HG03432 (cell line): ENCODE measurements around the gene LIPA.
A peak's percentile ranks its signal among the peaks of the same experiment; 100 is the strongest.
"Not testable (repeated sequence)": the region's sequence is repeated elsewhere in the genome, so short reads cannot be mapped to it uniquely, and the experiment has no call there.

Experiments used
- ATAC-seq: cut with Tn5 transposase; IDR thresholded peaks from one replicate; pipeline ENCODE4 v1.9.1; 2021; ENCODE audit warnings: mild to moderate bottlenecking, moderate library complexity; ENCODE audit not compliant: unreplicated experiment

Gene LIPA

DNA sequence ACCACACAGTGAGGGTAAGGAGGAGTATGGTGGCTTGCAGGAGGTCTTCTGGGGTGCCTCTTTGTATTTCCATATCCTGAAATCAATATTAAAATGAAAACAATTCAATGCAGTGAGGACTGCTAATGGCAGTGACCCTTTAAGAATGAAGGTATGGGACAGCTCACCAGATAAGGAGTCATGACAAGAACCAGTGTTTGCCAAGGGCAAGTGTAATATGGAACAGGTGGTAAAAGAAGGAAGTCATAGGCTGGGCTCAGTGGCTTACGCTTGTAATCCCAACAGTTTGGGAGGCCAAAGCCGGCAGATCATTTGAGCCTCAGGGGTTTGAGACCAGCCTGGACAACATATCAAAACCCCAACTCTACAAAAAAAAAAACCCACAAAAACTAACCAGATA lies 20.0 kb upstream of the LIPA start:
- ATAC-seq: no peak

DNA sequence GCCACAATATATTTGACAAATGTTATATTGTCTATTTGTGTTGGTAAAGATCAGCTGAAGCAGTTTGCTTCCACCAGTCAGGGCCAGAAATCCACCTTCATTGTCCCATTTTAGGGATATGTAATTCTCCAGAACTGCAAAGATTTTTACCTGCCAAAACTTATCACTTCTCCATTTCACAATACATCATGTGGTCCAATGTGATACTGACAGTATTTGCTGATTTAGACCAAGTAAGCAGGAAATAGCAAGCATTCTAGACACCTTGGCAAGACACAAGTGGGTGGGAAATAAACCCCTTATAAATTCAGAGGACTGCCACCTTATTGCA lies 18.5 kb upstream of the LIPA start:
- no peak for ATAC-seq

DNA sequence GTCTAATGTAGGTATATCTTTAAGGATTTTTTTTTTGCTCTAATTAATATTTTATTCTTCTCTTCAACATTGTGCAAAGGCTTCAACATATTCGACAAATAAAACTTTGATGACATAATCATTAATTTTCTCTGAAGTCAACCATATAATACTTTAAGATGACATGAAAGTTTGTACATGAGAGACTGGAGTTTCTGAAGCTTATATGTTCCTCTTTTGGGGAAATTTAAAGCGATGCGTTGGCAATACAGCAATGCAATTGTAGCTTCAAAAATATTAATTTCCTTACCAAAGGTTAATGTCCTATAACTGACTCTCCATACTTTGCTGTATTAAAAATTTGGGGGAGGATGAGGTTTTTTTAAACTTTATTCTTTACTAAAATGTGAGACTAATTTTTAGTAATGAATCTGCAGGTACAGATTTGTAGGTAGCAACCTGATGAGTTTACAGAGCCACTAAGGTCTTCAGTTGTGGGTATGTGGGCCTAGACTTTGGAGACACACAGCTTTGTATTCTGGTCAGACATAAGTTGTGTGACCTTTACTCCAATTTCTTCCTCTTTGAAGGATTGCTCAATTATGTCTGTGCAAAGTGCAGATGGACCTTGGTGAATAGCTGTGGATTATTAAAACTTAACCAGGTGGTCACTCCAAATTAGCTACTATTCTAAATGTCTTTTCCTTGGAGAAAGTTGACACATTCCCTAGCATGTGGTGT lies 18.0 kb upstream of the LIPA start:
- ATAC-seq: no peak

DNA sequence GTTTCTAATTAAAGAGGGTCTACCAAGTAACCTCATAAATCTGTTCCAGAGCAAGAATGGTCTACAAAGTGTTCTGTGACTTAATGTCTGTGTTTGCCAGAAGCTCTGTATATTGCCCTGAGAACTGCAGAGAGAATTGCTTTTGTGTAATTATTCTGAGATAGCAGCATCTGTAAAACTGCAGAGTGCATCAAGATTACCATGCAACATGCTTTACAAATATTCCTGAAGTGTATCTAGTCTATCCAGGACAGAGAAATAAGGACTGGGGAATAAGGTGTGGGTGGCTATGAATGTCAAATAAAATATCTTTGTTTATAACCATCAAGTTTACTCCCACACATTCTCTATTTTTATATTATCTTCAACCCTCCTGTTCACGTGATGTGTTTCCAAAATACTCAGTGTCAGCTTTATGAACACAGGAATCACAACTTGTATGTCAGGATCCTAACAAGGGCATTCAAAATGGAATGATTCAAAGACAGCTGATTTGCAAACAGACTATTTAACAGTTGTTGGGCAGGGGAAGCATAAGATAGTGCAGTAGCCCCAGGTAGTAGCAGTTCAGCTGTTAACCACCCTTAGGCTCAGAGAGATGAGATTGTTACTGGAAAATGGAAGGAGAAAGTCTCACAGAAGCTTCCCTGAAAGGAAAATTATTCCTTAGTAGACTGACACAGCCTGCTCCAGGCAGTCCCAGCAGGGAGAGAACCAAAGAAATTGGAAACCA lies 15.3 kb upstream of the LIPA start:
- ATAC-seq: no peak

DNA sequence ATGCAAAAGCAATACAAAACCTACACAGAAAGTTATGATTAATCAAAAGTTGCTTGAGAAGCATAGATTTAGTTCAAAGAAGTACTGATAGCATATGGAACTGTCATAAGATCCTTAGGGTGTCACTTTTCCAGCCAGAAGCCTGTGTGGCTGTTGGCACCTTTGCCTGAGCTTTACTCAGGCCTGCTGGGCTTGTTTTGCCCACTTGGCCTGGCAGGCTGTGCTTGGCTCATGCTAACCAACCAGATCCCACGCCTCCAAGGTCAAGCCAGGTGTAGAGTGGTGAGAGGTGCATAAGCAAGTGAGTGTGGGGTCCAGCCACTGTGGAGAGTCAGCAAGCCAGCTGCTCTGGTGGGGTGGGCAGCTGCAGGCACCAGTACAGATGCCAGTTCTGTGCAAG lies 12.0 kb upstream of the LIPA start:
- no peak for ATAC-seq

DNA sequence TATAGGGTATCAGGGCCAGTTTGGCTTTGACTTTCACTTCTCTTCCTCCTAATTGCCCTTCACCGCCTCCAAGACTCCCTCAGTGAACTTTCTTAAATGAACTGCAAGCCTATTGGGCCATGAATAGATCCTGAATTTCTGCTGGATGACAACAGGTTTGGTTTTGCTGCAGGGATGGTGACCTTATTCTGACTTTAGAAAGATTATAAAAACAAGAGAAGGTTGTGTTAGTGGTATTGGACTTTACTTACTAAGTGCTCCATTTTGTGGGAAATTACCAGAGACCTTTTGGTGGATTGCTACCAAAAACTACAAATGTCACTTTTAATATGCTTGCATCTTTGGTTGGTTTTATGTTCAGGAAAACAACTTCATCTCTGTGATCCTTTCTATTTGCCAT lies 11.5 kb upstream of the LIPA start:
- no peak for ATAC-seq

DNA sequence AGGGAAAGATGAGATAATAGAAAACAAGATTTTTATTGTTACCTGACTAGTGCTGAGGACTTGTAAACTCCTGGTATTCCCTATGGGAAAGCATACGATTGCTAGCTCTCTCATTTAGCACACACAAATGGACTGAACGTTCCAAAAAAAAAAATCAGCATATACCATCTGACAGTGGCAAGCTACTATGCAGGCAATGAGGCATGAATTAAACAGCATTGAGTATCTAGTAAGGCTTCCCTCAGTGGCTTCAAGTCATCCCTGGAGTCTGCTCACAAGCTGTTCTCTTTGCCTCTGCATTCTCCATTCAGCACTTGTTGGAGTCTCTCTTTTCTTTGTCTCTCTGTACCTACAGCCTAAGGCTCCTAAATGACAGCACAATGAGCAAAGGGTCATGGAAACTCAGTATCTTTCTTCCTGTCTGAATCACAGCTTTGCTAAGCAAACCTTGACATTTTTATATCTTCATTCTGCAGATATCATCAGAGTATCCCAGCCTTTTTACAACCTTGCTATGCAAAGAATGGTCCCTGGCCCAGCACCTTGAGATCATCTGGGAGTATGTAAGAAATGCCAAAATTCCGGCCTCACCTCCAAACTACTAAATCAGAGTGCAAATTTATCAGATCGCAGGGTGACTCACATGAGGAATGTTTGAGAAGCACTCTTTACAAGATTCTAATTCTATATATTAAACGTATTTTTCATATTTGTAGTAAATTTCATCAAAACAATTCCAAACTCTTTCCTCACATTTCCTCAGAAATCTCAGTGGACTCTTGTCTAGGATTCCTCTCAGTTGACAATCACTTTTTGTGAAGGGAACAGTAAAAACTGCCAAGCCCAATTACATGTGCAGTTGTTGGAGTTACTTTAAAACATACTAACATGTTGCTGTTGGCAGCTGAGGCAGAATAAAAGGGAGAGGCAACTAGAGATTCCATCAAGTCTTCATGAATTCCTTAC lies 10.8 kb upstream of the LIPA start:
- no peak for ATAC-seq

DNA sequence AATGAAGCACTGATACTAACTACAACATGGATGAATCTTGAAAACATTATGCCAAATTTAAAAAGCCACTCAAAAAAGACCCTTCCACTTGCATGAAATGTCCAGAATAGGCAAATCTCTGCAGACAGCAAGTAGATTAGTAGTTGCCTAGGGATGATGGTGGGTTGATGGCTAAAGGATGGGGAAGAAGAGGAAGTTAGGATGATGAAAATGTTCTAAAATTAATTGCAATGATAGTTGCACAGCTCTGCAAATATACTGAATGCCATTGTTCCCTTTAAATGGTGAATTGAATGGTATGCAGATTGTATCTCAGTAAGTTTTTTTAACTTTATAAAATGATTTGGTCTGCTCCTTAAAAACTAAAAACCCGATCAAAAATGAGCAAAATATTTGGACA lies 7.3 kb upstream of the LIPA start:
- ATAC-seq: no peak

DNA sequence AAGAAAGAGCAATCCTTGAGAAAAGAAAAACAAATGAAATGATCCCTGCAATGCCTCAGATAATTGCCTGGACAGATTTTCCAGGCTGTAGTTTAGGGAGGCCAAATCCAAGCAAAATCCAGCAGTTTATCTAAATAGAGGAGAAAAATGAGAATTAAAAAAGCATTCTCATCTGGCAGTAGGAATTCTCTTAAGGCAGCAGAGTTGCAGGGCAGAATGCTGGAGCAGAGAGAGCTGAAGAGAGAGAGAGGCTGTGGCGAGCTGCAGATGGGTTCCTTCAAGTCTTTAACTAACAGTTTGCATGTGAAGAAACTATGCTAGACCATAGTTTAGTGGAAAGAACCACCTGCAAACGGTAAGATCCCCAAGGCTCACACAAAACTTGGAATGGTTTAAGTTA lies 6.0 kb upstream of the LIPA start:
- no peak for ATAC-seq

DNA sequence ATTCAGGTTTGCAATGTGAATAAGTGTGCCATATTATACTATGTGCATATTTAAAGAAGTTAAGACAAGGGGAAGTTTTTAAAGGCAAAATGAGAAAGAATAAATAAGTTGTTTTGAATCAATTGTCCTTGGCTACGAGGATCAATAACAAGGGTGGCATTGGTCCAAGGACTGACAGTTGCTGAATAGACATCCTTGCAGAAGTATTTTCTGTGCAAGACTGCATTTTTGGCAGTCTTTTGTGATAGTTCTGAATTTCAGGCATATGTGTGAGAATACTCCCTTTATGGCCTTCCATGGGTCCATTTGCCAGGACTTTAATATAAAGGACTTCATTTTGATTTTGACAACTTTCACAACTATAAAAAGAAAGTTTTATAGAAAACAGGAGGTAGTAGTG lies 5.4 kb upstream of the LIPA start:
- ATAC-seq: no peak

DNA sequence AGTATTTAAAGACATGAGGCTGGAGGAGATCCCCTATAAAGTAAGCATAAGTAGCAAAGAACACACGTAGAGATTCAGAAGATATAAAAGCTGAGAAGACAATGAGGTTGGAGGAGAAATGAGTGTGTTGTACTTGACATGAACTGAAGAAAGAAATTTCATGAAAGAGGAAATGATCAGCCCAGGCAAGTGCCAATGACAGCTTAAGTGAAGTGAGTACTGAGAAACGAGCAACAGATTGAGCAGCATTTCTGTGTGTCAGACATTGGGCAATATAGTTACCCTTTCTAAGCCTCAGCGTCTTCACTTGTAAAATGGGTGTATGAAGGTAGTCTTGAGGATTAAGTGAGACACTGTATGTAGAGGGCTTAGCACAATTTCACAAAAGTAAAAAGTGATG lies 4.8 kb upstream of the LIPA start:
- no peak for ATAC-seq

DNA sequence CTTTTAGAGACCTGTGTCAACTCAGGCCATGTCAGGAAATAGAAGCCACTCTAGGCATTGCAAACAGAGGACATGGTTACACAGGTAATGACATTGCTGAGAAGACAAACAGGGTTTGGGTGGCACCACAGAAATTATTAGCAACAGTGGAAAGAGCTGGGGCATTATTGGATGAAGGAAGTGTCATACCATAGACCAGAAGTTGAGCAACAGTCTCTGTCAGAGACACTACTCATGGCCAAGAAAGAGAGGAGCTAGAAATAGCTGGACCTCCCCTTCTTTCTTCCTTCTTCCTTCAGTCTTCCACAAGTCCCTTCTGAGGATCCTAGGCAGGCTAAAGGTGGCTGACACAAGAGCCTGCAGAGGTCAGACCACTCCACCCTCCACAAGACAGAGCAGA lies 4.2 kb upstream of the LIPA start:
- no peak for ATAC-seq

DNA sequence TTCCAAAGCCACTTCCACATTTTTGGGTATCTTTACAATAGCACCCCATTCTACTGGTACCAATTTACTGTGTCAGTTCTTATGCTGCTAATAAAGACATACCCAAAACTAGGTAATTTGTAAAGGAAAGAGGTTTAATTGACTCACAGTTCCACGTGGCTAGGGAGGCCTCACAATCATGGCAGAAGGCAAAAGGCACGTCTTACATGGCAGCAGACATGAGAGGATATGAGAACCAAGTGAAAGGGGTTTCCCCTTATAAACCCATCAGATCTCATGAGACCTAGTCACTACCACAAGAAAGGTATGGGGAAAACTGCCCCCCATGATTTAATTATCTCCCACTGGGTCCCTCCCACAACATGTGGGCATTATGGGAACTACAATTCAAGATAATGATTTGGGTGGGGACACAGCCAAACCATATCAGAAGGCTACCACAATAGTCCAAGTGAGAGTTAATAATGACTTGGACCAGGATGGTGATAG lies 3.6 kb upstream of the LIPA start:
- ATAC-seq: not testable (repeated sequence)

DNA sequence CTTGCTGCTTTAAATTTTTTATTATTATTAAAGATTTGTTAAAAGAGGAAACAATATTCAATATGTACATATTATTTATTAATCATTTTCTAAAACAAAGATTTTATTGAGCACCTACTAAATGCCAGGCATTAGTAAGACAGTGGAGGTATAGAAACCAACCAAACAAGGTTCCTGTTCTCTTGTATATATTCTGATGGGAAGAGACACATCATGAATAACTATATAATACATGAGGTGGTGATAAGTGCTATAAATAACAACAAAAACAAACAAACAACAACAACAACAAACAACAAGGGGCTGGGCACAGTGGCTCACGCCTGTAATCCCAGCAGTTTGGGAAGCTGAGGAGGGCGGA lies 630 bp upstream of the LIPA start:
- ATAC-seq: no peak

DNA sequence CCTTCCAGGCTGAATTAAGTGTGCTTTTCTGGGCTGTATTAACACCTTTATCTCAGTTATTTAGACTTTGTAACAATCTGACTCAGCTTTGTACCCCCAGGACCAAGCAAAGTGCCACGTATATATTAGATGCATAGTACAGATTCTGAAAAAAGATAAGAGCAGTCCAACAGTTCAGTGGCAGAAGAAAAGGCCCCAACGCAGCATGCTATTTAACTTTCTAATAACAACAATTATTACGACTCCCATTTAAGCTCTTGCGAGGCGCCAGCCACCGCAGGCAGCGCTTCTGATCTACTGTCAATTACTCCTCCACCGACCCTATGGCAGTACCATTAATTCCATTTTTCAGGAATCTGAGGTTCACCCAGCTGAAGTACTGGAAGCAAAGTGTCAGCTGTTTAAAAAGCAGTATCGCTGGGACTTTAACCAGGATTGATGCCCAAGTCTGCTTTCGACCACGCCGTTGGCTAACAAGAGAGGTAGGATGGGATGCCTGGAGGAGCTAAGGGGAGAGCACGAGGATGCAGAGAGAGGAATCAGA lies 638 bp downstream of the LIPA start:
- ATAC-seq: peak; percentile 2

DNA sequence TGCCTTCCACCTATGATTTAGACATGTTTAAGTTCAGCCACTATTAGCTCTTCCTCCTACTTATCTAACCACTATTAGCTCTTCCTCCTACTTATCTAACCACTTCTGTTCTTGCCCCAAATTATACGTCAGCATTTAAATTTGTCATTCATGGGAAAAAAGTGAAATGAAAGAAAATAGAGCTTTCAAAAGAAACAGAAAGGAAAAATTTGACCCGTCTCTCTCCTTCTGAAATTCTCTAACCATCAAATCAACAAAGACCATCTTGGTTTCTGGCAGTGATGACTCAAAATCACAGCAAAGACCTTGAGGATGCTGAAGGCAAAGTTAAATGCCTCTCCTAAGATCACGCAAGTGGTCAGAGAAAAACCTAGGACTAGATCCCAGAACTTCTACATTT lies 2.6 kb downstream of the LIPA start:
- no peak for ATAC-seq

DNA sequence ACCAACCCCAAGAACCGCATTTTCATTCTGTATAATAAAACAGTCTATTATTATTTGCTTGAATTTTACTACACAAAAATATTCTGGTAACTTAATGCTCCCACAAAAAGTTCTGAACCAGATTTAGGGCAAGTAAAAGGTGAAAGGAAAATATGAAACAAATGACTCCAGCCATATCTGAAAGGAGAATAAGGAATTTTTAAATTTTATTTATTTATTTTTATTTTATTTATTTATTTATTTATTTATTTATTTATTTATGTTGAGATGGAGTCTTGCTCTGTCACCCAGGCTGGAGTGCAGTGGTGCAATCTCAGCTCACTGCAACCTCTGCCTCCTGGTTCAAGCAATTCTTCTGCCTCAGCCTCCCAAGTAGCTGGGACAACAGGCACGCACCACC lies 4.0 kb downstream of the LIPA start:
- ATAC-seq: not testable (repeated sequence)

DNA sequence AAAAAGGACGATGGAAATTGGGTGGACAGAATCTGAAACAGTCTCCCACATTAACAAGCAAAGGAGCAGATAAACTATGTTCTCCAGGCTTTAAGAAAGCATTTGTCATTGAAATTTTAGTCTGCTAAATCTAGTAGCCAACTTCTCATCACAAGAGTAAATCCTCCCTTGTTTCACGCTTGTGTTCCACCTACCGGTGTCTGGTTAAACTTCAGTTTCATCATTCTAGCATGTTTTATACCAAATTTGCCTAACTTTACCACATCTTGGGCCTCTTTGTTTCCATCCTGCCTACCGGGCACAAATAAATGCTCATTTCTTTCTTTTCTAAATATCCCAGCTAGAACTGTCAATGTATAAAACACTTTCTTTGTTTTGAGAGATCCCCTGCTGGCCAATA lies 5.8 kb downstream of the LIPA start:
- peak; percentile 35 for ATAC-seq

DNA sequence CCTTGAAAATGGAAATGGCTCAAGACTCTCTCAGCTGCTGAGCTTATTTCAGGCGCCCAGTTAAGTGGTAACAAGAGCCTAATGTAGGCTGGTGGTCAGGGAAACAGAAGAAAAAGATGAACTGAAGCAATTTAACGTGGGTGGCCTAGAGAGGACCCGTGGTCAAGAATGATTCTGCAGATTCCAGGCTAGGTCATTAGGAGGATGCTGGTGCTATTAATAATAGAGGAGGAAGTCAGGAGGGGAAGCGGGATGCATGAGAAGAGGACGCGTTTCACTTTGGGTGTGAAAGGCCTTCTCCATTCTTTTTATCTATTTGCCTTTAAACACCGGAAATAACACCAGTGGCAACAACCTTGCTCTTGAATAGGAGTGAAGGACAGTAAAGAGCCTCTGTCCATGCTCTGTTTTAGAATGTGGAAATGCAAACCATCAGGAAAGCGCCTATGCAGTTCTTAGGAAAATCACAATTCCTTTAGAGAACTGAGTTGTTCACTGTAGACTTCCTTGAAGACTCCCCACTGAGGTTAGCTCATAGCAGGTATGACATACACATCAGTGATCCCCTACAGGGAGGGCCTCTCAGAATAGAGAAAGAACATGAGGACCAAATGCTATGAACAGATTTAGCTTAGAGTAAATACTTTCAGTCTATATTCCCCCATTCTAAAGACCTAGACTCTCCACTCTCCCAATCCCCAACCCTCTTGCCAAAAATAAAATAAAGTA lies 8.6 kb downstream of the LIPA start:
- ATAC-seq: peak; percentile 31

DNA sequence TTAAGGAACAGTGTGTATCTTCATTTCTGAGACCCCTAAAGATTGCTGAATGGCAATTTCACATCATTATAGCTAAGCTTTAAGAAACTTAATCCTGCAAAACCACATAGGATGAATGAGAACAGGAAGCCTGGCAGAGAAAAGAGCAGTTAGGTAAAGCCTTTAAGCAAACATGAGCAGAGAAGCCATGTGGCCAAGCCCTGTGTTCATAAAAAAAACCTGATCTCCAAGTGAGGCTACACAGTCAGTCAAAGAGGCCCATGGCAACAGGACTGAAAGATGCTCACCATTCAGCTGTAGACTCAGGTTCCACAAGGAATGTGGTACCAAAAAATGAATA lies 9.3 kb downstream of the LIPA start:
- ATAC-seq: no peak
